ENCODE data around the gene NSUN4.

Gene NSUN4

GRCh38 chr1:46408356-46409062 is 67.9 kb downstream of the NSUN4 start:
- no peak for DNase-seq

- no peak for DNase-seq
Measured at GRCh38 chr1:46409063-46409372, 68.4 kb downstream of the NSUN4 start.

- no peak for DNase-seq
Measured at GRCh38 chr1:46410156-46411009, 69.8 kb downstream of the NSUN4 start.

GRCh38 chr1:46411010-46411405 is 70.4 kb downstream of the NSUN4 start:
- DNase-seq: no peak
